NCI-H2029 treated with DMSO at 0.1 percent for 48 hours (cell line): Measurements from ENCODE around the gene EBF4.

Experiments used
- DNase-seq: peaks from one replicate; lab custom pipeline; 2025; lab: John Stamatoyannopoulos, UW

The EBF4 gene

DNA sequence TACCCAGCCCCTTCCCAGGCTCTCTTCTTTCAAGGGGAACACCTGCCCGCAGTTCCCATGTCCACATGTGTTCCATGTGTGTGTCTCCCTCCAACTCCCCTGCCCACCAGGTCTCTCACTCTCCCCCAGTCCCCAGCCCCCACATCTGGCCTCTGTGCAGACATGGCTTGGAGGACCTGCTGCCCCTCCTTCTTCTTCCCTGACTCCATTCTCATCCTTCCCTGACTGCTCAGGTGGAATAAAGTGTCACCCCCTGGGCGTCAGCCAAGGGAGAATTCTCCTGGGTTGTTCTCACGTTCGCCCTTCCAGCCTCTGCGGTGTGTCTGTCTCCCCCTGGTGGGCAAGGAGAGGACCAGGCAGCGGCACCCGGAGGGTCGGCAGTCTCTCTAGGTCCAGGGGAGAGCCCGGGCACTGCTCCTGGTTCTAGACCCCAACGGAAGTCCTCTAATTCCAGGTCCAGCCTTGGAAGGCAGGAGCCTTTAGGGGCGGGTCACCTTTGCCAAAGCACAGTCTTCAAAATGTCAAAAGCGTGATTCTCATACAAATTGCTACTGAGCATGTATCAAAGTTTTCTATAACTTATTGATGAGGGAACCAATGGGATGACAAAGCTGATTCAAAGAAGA, 50.5 kb downstream of the EBF4 start:
- DNase-seq: peak; percentile 80

- DNase-seq: no peak
These were observed 52.7 kb downstream of the EBF4 start for GRCh38 chr20:2745060-2745910.

- no peak for DNase-seq
These were observed 53.5 kb downstream of the EBF4 start for GRCh38 chr20:2745936-2746635.

DNA sequence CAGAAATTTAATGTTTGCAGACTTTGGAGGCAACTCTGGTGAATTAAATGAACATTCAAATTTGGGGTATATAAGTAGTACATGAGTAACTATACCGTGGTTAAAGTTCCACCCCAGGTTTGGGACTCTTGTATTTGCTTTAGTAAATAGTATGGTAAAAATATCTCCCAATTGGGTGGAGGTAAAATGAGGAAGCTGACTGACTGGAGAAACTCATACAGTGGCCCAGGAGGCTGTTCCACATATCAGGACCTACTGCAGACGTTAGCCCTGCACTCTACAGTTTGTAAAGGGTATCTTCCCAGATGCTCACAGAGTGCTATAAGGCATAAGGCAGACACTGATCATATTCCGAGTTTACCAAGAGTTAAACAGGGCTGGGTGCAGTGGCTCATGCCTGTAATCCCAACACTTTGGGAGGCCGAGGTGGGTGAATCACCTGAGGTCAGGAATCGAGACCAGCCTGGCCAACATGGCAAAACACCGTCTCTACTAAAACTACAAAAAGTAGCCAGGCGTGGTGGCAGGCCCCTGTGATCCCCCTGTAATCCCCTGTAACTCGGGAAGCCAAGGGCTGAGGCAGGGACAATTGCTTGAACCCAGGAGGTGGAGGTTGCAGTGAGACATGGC, 54.2 kb downstream of the EBF4 start:
- DNase-seq: no peak

GRCh38 chr20:2747676-2748235, 55.2 kb downstream of the EBF4 start:
- no peak for DNase-seq

DNA sequence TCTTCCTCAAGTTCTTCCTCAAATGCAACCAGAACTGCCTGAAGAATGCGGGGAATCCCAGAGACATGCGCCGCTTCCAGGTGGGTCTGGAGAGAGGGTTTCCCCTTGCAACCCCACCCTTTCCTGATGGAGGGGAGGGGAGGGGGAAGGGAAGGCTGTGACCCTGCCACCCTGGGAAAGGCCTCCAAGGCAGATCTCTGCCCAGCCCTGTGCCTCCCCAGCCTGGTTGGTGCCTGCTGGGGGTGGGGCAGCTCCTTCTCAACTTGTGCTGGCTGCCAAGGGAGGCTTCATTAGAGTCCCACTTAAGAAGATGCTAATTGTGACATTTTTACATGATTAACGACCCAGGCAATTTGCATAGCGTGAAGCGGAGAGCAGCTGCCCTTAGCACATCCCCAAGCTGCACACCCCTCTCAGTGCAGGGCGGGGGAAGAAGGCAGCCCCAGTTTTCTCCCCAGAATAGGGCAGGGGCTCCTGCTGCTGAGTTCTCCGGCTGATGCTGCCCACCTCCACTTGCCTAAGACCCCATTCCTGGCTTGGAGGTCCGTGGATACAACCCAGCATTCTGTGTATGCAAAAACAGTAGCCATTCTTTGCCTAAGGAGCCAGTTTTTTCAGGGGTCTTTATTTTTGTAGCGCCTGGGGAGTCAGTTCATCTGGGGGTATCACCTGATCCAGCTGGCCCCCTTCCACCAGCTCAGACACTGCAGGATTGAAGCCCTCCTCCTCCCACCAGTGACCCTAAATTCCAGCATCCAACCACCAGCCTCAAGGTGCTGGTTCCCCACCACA, 56.2 kb downstream of the EBF4 start:
- no peak for DNase-seq

- DNase-seq: no peak
These were observed 56.9 kb downstream of the EBF4 start for GRCh38 chr20:2749343-2749950.

DNA sequence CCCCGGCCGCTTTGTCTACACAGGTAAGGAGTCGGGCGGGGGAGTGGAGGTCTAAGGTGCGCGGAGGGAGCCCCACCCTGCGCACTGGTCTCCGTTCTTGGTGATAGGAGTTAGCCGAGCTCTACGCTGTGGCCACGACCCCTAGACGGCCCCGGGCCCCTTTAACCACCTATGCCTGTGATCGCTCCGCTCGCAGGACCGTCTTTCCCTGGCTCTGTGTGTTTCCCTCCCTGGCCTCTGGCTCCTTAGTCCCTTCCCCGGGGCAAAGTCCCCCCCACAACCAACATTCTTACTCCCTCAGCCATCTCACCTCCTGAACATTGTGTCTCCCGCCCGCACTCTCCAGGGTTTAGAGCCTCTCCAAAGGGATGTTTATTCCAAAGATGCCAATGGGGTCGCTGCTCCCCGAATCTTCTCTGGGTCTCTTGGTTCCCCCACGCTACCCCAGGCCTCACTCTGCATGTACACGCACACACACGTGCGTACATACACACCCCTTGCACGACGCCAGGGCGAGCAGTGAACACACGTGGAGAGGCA, 57.4 kb downstream of the EBF4 start:
- no peak for DNase-seq

DNA sequence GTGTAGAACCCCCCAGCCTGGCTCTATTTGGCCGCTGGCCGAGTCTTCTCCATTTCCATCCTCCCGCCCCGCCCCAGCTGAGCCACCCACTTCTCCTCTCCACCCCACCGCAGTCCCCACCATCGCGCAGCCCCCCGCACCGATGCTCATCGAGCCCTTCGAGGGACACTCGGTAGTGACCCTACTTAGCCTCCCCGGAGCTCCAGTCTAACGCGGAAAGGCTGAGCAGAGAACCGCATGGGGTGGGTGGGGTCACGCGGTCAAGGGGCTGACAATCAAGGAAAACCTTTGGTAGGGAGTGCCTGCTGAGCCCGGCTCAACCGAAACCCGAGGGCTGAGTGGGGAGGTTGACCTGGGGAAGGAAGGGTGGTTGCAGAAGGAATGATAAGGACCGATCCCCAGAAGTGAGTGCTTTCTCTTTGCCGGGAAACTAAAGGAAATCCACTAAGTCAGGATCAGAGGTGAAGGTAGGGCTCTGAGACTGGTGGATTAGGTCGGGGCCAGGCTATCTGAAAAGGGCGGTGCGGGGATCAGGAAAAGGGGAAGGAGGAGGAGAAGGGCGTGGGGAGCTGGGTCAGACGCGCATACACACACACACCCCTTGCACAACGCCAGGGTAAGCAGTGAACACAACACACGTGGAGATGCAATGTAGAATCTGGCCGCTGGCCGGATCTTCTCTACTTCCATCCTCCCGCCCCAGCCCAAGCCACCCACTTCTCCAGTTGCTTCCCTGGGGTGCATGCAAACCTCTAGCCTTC, 58.1 kb downstream of the EBF4 start:
- DNase-seq: no peak

GRCh38 chr20:2751347-2751877, 58.8 kb downstream of the EBF4 start:
- DNase-seq: no peak

DNA sequence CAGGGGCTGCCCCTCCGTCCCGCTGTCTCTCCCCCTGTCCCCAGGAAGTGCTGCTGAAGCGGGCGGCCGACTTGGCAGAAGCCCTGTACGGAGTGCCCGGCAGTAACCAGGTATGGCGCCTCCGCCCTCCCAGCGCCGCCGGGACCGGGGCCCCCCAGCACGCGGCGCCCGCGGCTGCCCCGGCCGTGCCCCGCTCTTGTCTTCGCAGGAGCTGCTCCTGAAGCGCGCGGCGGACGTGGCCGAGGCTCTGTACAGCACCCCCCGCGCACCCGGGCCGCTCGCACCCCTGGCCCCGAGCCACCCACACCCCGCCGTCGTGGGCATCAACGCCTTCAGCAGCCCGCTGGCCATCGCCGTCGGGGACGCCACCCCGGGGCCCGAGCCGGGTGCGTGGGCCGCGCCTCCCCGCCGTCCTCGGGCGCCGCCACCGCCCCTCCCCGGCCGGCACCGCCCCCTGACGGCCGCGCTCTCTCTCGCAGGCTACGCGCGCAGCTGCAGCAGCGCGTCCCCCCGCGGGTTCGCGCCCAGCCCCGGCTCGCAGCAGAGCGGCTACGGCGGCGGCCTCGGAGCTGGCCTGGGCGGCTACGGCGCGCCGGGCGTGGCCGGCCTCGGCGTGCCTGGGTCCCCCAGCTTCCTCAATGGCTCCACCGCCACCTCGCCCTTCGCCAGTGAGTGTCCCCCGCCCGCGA, 59.4 kb downstream of the EBF4 start:
- no peak for DNase-seq

- no peak for DNase-seq
These were observed 60.2 kb downstream of the EBF4 start for GRCh38 chr20:2752567-2753460.

DNA sequence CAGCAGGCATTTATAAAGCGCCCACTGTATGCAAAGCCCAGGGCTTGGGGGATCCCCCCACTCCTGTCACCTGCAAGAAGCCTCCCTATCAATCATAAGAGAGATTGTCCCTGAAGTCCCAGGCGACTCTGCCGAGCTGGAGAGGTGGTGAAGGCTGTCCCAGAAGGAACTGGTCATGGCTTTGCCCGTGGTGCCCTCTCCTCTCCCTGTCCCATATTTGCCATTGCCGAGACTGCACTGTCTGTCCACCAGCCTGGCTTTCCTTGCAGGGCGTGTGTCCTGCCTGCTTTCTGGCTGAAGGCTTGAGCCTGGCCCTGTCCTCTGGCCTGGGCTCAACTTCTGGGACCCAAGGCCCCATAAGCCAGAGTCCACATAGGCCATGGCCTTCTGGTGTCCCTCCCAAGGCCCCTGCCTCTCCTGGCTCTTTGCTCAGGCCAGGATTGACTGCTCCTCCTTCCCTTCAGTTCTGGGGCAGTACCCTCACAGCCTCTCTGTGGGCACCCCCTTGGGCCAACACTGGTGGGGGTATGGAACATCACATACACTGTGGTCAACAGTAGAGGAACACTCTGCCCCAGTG, 61.0 kb downstream of the EBF4 start:
- no peak for DNase-seq

DNA sequence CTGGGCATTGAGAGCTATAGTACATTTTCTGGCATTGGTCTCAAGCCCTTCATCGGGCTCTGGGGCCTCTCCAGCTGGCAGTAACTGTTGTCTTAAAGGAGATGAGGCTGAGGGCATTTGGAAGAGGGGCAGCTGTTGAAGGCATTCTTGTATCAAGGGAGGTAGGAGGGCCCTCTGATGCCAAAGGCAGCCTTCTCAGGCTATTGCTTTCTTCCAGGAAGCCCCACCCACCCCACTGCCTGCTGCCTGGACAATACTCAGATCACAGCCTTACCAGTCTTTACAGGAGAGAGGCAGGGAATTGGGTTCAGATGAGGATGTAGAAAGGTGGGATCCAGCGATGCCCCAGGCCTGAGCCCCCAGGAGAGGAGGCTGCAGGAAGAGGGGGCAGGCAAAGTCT, 61.8 kb downstream of the EBF4 start:
- no peak for DNase-seq

- no peak for DNase-seq
These were observed 63.0 kb downstream of the EBF4 start for GRCh38 chr20:2755451-2756055.

- DNase-seq: no peak
These were observed 63.6 kb downstream of the EBF4 start for GRCh38 chr20:2756056-2756611.

GRCh38 chr20:2757001-2757400, 64.4 kb downstream of the EBF4 start:
- DNase-seq: no peak
